GM10266 (cell line): ENCODE results near the gene ADORA1.

Experiments
- DNase-seq: peaks from one replicate; pipeline ENCODE4 v3.0.0; 2012; ENCODE audit errors: extremely low spot score
- CTCF ChIP-seq: IDR thresholded peaks from 2 replicates; pipeline ENCODE4 v1.5.1; 2012; ENCODE audit warnings: mild to moderate bottlenecking, low read depth; ENCODE audit not compliant: control insufficient read depth, insufficient read depth; ENCODE audit errors: missing control alignments

ADORA1 gene

DNA sequence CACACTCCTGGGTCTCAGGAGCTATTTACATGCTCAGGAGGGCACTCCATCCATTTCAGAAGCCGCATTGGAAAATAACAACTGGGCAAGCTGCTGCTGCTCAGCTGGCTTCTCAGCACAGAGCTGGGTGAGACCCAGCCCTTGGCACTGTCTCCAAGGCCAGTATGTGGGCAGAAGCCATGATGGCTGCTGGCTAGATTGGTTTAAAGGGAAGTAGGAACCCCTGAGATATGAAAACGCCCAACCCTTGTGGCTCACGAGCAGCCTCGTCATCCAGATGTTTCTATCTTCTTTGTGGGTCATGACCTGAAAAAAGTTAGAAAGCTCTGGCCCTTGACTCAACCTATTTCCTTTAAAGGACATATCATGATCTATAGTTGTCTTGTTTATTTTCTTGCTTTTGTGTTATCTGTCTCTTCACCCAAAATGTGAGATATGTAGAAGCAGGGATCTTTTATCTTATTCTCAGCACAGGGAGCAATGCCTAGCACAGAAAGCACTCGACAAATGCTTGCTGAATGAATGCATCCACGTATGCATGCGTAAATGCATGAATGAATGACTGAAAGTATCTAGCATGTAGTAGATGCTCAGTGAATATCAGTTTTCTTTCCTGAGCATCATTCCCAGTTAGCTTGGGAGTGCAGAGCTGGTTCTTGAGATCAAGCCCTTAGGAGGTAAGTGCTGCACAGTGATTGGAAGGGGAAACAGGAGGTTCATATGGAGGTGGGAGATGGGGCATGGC lies 36.5 kb downstream of the ADORA1 start:
- no peak for TF ChIP-seq CTCF
- no peak for DNase-seq

- TF ChIP-seq CTCF, result no peak
- no peak for DNase-seq
Observed at GRCh38 chr1:203165101-203165799, 37.7 kb downstream of the ADORA1 start.

- no peak for DNase-seq
- TF ChIP-seq CTCF, result no peak
Observed at GRCh38 chr1:203165800-203166161, 38.3 kb downstream of the ADORA1 start.

- peak; percentile 33 for TF ChIP-seq CTCF
Observed at GRCh38 chr1:203166192-203166940, 38.8 kb downstream of the ADORA1 start.

DNA sequence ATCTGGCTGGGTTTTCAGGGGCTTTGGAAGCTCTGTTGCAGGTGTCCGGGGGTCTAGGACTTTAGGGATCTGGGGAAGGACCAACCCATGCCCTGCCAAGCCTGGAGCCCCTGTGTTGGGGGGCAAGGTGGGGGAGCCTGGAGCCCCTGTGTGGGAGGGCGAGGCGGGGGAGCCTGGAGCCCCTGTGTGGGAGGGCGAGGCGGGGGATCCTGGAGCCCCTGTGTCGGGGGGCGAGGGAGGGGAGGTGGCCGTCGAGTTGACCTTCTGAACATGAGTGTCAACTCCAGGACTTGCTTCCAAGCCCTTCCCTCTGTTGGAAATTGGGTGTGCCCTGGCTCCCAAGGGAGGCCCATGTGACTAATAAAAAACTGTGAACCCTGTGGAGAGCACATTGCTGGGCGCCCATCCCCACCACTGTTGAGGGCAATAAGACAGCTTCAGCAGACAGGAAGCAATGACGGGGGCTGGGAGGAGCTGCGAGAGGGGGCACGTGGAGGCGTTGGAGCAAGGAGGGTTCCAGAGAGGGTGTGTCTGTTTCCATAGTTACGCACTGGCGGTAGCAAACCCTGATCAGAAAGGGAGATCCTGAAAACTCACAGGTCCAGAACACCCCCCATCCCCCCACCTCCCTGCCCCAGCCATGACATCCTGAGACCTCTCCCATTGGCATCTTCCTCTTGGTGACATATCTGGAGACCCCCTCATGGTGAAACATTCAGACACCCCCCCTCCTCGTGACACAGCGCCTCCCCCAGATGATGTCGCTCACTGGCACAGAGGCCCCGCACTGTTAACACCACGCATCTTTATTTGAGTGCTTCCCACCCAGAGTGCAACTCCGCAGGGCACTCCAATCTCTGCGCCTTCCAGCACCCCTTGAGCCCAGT lies 39.7 kb downstream of the ADORA1 start:
- no peak for DNase-seq

More at GRCh38 chr1:203166192-203166940, 38.8 kb downstream of the ADORA1 start:
- DNase-seq, result peak; percentile 27

DNA sequence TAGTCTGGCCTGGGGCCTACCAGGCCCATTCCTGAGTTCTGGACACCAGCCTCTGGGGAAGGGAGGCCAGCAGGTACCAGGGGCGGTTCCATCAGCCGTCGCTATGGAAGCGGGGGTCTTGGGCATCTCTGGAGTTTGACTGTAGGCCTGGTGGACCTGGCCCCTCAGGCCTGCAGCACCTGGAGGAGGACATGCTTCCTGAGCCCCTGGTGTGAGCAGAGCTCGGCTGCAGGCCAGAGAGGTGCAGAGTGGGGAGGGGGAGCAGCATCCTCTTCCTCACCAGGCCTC lies 40.3 kb downstream of the ADORA1 start:
- DNase-seq, result no peak
- TF ChIP-seq CTCF, result no peak

More for the DNA sequence above, 39.7 kb downstream of the ADORA1 start:
- no peak for TF ChIP-seq CTCF
